Frontal cortex (tissue), 4 donors: Measurements from ENCODE around the gene MMP10. TPM values are rescaled to one million over a fixed set of nuclear protein-coding genes. Genes with fewer than 3 reads are reported as not detected.
"Not testable (repeated sequence)": the region's sequence is repeated elsewhere in the genome, so short reads cannot be mapped to it uniquely, and the experiment has no call there.

Experiments
- DNase-seq, 2 donors: peaks; one replicate each; pipeline ENCODE4 v3.0.0; 2012; ENCODE audit warnings: low spot score in 2 of 2
- FAIRE-seq: peaks from 2 replicates; lab custom pipeline; 2012; peaks lifted over from hg19 to GRCh38; lab: Jason Lieb, UNC
- total RNA-seq: library from RNA; depleted of rRNA; stranded (reverse); fragments of >200 nt; gene quantifications from one replicate; pipeline ENCODE4 v1.2.3, GENCODE V29; 2014
- donor health status: control.
- donor health status: control.
- donor health status: control.

MMP10 gene
- total RNA-seq, 1 donor from 2014 or later: not detected

- no peak for DNase-seq
- no peak for FAIRE-seq
Measured at GRCh38 chr11:102734650-102735049, 45.8 kb downstream of the MMP10 start.

DNA sequence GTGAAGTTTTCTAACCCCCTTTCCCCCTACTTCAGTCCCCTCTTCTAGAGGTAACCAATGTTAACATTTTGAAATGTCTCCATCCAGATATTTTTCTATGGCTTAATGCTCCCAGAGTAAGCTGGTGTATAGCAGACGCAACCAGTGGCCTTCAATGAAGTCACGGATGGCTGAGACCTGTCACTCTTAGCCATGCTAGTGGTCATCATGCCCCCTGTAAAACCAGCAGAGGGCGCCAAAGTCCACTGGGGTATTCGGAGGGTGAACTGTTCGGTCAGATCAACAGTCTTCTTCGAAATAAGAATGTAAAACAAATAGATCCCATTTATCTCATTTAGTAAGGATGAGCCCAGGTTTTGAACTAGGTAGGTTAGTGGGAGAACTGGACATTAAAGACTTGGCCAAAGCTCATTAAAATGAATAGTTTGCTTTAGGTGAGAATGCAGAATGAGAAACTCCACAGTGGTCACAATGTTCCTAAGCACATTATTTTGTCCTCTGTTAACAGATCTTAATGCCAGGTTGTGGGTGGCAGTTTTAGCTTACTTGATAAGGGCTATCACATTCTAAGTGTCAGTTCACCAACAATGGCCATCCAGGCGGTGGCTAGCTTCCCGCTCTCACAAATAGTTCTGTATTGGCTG lies 47.1 kb downstream of the MMP10 start:
- FAIRE-seq: no peak

DNA sequence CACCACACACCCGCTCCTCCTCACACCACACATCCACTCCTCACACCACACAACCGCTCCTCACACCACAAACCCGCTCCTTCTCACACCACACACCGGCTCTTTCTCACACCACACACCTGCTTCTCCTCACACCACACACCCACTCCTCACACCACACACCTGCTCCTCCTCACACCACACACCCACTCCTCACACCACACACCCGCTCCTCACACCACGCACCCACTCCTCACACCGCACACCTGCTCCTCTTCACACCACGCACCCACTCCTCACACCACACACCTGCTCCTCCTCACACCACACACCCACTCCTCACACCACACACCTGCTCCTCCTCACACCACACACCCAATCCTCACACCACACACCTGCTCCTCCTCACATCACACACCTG lies 49.5 kb downstream of the MMP10 start:
- DNase-seq, FAIRE-seq: not testable (repeated sequence)

More for the DNA sequence above, 47.1 kb downstream of the MMP10 start:
- DNase-seq: no peak

- no peak for DNase-seq
Measured at GRCh38 chr11:102729849-102730815, 50.3 kb downstream of the MMP10 start.

DNA sequence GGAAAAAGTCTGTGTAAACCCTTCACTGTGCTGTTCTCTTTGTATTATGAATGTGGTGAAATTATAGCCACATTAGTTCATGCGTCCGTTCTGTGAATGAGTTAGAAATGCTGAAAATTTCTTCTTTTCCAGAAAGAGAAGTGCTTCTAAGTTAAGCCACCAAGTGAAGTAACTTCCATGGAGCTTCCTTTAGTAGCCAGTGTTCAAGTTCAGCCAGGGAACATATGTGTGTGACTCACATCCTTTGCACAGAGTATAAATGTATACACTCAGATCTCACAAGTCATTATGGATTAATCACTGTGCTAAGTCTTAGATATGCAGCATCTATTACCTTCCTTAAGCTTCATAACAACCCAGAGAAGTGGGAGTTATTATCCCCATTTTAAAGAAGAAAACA lies 52.5 kb downstream of the MMP10 start:
- FAIRE-seq: no peak
- DNase-seq: no peak

More at GRCh38 chr11:102729849-102730815, 50.3 kb downstream of the MMP10 start:
- FAIRE-seq: no peak

DNA sequence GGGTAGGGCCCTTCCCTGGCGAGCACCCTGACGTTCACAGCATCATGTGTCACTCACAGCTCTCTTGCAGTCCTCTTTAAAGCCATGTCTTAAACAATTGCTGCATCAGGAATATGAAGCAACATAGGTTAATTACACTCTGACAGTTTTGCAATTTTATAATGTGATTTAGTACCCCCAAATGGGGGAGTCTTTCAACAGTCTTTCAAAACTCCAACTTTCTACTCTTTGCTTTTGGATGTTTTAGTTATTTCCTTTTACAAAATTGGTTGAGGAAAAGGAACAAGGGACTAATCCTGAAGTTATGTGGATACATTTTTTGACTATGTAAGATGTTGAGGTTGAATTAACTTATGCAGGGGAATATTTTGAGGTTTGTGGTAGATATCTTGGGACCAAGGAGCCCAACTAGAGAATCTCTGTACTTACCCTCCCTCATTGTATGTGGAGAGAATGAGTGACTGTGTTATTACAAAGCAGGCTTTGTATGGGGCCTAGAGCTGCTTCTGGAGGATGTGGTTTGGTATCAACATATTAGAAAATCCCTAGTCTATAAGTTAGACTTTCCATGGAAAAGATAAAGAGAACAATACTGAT lies 55.4 kb downstream of the MMP10 start, which contains the start of gene MMP8:
Gene MMP8 (minus strand): TSS at position 51 of the 597 bp plus-strand sequence. CDS start 99 bp downstream, outside the sequence.
- no peak for FAIRE-seq
- DNase-seq: no peak

DNA sequence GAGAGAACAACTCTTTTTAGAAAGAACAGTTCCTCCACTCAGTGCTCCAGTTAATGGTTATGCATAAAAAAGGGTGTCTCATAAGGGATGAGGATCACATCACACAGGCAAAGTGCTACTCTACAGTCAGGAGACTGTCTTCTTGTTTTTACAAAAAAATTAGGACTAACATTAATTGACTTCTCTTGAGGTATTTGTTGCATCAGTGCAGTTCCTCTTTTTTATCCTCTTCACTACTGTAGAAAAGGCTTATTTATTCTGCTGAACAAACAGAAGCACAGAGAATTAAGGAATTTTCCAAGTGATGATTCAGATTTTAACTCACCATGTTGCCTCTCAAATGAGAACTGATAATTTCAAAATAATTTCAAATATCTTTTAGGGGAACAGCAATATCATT lies 57.6 kb downstream of the MMP10 start:
- no peak for FAIRE-seq

More for the DNA sequence above, 57.6 kb downstream of the MMP10 start:
- DNase-seq: no peak

Other genes starting within 250 kb of the MMP10 start
- not detected for gene MMP7, start 249.9 kb downstream of the MMP10 start, total RNA-seq
- not detected for gene MMP20, start 155.3 kb downstream of the MMP10 start, total RNA-seq
- not detected for gene MMP27, start 74.9 kb downstream of the MMP10 start, total RNA-seq
- not detected for gene MMP8, start 55.7 kb downstream of the MMP10 start, total RNA-seq
- not detected for gene MMP1, start 17.5 kb upstream of the MMP10 start, total RNA-seq
- gene MMP3, start 63.0 kb upstream of the MMP10 start, total RNA-seq: not detected
- not detected for gene MMP12, start 94.4 kb upstream of the MMP10 start, total RNA-seq
- not detected for gene MMP13, start 175.1 kb upstream of the MMP10 start, total RNA-seq